MCF 10A (cell line): ENCODE results near the gene SMARCD1. TPM values are rescaled to one million over a fixed set of nuclear protein-coding genes. Genes with fewer than 3 reads are reported as not detected.

Experiments
- BruUV-seq: library from RNA; stranded (reverse); fragments of 400-500 nt; replicated peaks from 2 replicates; lab custom pipeline; 2021; lab: Mats Ljungman, UMichigan
- CTCF ChIA-PET: fragments of 300-600 bp; sonication (Branson Sonifier 250); formaldehyde crosslinking; extraction: SDS; loops from one replicate; lab custom pipeline; 2021; ENCODE audit warnings: antibody characterized with exemption, inconsistent platforms; lab: Yijun Ruan, JAX
- POLR2A ChIA-PET: fragments of 300-600, 350-650 bp; sonication (Branson Sonifier 250); formaldehyde crosslinking; extraction: SDS; loops from one replicate; lab custom pipeline; 2020; ENCODE audit warnings: antibody characterized with exemption, inconsistent platforms; lab: Yijun Ruan, JAX
- DNase-seq: peaks from one replicate; pipeline ENCODE4 v3.0.0-alpha.2; 2018; ENCODE audit not compliant: unreplicated experiment
- H3K27ac Mint-ChIP-seq: one replicate; pipeline ENCODE4 v1.8.0; 2022; ENCODE audit warnings: mild to moderate bottlenecking, low read depth, mixed read lengths; ENCODE audit not compliant: unreplicated experiment
- H3K27me3 Mint-ChIP-seq: one replicate; pipeline ENCODE4 v1.8.0; 2022; ENCODE audit warnings: mixed read lengths; ENCODE audit not compliant: insufficient read depth, unreplicated experiment
- H3K36me3 Mint-ChIP-seq: one replicate; pipeline ENCODE4 v1.8.0; 2022; ENCODE audit warnings: mild to moderate bottlenecking, moderate library complexity, mixed read lengths; ENCODE audit not compliant: insufficient read depth, unreplicated experiment
- H3K4me1 Mint-ChIP-seq: one replicate; pipeline ENCODE4 v1.8.0; 2022; ENCODE audit warnings: mixed read lengths; ENCODE audit not compliant: insufficient read depth, unreplicated experiment
- H3K4me3 Mint-ChIP-seq: one replicate; pipeline ENCODE4 v1.8.0; 2022; ENCODE audit warnings: mild to moderate bottlenecking, moderate library complexity, mixed read lengths; ENCODE audit not compliant: unreplicated experiment
- H3K9me3 Mint-ChIP-seq: one replicate; pipeline ENCODE4 v1.8.0; 2022; ENCODE audit warnings: mixed read lengths; ENCODE audit not compliant: unreplicated experiment
- CTCF ChIP-seq: fragments of 200-600 bp; IDR thresholded peaks from one replicate; pipeline ENCODE4 v1.8.0; 2022; ENCODE audit warnings: antibody characterized with exemption, mild to moderate bottlenecking; ENCODE audit not compliant: unreplicated experiment
- intact Hi-C: fragments of 100-400 bp; cut with micrococcal nuclease; formaldehyde crosslinking; loops from 2 replicates; pipeline ENCODE4 v1.14.1; 2022
- total RNA-seq: library from RNA; stranded (reverse); gene quantifications from 2 replicates; pipeline ENCODE4 v1.2.3, GENCODE V29; 2022

SMARCD1 gene
- total RNA-seq, 1 experiment from 2014 or later = 58.7 TPM

GRCh38 chr12:50055831-50056638 lies 29.1 kb upstream of the SMARCD1 start:
- POLR2A ChIA-PET = interaction anchor here (1.0 to 2.4 kb wide), 7 partner anchors 17 to 191 kb away, joined by 3 to 14 read pairs (median 5); no protein-coding TSS in a partner anchor
- H3K36me3 Mint-ChIP-seq = no peaks in the 10 kb centered on the region
- DNase-seq = peak; percentile 61
- peaks cover 35% of the 10 kb centered on the region for H3K27me3 Mint-ChIP-seq
- H3K9me3 Mint-ChIP-seq = no peaks in the 10 kb centered on the region
- H3K27ac Mint-ChIP-seq = peak overlapping the region; percentile 3
- intact Hi-C loops = loop anchor here (1.0 to 5.0 kb wide), 3 partner anchors 89 to 279 kb away; no protein-coding TSS in a partner anchor
- peaks cover 18% of the 10 kb centered on the region for H3K4me1 Mint-ChIP-seq
- no TSS peak for BruUV-seq
- peak overlapping the region; percentile 90 for H3K4me3 Mint-ChIP-seq
- CTCF ChIA-PET = interaction anchor here (0.6 to 4.4 kb wide), 28 partner anchors 9 to 196 kb away, joined by 3 to 90 read pairs (median 4); partner anchors contain the start of gene RACGAP1
- peak; percentile 97 for TF ChIP-seq CTCF

- H3K4me3 Mint-ChIP-seq = peak overlapping the region; percentile 90
- ChIA-PET CTCF (interaction anchor here (0.6 to 4.4 kb wide), 23 partner anchors 9 to 197 kb away, joined by 3 to 90 read pairs (median 6); partner anchors contain the start of gene RACGAP1), POLR2A (interaction anchor here (1.0 to 2.4 kb wide), 7 partner anchors 18 to 192 kb away, joined by 3 to 14 read pairs (median 5); no protein-coding TSS in a partner anchor)
- no peaks in the 10 kb centered on the region for H3K36me3 Mint-ChIP-seq
- DNase-seq = no peak
- peak overlapping the region; percentile 16 for H3K27ac Mint-ChIP-seq
- no peak for TF ChIP-seq CTCF
- H3K27me3 Mint-ChIP-seq = peaks cover 31% of the 10 kb centered on the region
- intact Hi-C loops = loop anchor here (1.0 to 5.0 kb wide), 3 partner anchors 89 to 279 kb away; no protein-coding TSS in a partner anchor
- no TSS peak for BruUV-seq
- no peaks in the 10 kb centered on the region for H3K9me3 Mint-ChIP-seq
- H3K4me1 Mint-ChIP-seq = peaks cover 18% of the 10 kb centered on the region
These were observed 28.5 kb upstream of the SMARCD1 start for GRCh38 chr12:50056639-50056976.

- BruUV-seq = no TSS peak
These were observed 27.9 kb upstream of the SMARCD1 start, which contains the start of gene ASIC1 for GRCh38 chr12:50057000-50057841. Gene ASIC1, plus strand, starts transcription at chr12:50057596. Its CDS starts 1,171 bp downstream, at chr12:50058767.

More at GRCh38 chr12:50057000-50057841, 27.9 kb upstream of the SMARCD1 start, which contains the start of gene ASIC1:
- POLR2A ChIA-PET = interaction anchor here (0.7 to 1.9 kb wide), 4 partner anchors 18 to 542 kb away, joined by 3 to 7 read pairs (median 4); no protein-coding TSS in a partner anchor
- Mint-ChIP-seq H3K27ac (peak within 1 kb of the TSS; percentile 16), H3K4me1 (peaks cover 18% of the 10 kb centered on the region), H3K4me3 (peak within 1 kb of the TSS; percentile 90), H3K36me3 (no peaks in the 10 kb centered on the region), H3K27me3 (peaks cover 24% of the 10 kb centered on the region), H3K9me3 (no peaks in the 10 kb centered on the region)
- TF ChIP-seq CTCF = no peak
- CTCF ChIA-PET = interaction anchor here (1.1 to 4.4 kb wide), 10 partner anchors 8 to 191 kb away, joined by 3 to 90 read pairs (median 22); no protein-coding TSS in a partner anchor
- intact Hi-C loops = loop anchor here (1.0 to 5.0 kb wide), 3 partner anchors 90 to 280 kb away; no protein-coding TSS in a partner anchor
- DNase-seq = peak; percentile 49
